ENCODE results near the gene CATSPERZ.

Gene CATSPERZ

DNA sequence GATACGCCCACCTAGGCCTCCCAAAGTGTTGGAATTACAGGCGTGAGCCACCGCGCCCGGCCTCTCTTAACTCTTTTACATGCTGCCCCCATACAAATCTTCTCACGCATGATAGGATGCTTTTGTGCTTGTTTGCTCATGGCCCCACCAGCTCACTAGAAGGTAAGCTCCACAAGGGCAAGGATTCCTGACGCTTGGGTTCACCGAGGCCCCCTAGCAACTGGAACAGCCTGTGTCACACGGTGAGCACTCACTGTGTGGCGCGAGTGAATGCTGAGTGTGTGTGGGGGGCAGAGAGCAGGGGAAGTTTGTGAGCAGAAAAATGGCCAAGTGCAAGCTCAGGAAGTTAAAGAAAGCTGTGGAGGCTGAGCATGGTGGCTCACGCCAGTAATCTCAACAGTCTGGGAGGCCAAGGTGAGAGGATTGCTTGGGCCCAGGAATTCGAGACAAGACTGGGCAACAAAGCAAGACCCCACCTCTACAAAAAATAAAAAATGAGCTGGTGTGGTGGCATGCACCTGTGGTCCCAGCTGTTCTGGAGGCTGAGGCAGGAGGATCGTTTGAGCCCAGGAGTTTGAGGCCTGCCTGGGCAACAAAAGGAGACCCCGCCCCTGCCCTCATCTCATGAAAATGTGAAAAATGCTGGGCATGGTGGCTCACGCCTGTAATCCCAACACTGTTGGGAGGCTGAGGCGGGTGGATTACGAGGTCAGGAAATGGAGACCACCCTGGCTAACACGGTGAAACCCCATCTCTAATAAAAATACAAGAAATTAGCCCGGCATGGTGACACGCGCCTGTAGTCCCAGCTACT is 18.0 kb upstream of the CATSPERZ start:
- Histone ChIP-seq H2BK15ac (ENCODE audit: low read length) (no peak overlapping the region), H3K23ac (ENCODE audit: low read depth, low read length, poor library complexity) (no peak overlapping the region), H2AFZ (ENCODE audit: low read length) (no peak overlapping the region), H3K79me1 (ENCODE audit: low read depth, low read length) (peaks cover 4% of the 10 kb centered on the region), H3K18ac (ENCODE audit: low read length) (no peak overlapping the region), H4K91ac (ENCODE audit: low read depth, low read length, poor library complexity) (no peak overlapping the region), H3K4ac (ENCODE audit: low read length) (no peak overlapping the region), H2BK120ac (ENCODE audit: low read depth, low read length) (no peak overlapping the region), H3K9ac (ENCODE audit: low read depth, low read length, poor library complexity) (peak overlapping the region; percentile 21), H3K4me1 (ENCODE audit: control insufficient read depth in 2 of 2, insufficient read depth in 1 of 2, low read depth in 1 of 2, low read length in 2 of 2) (peaks cover 3 to 9% of the 10 kb centered on the region in 2 donors), H3K27me3 (ENCODE audit: control insufficient read depth in 3 of 3, insufficient read depth in 3 of 3, low read depth in 1 of 3, low read length in 3 of 3) (no peaks in the 10 kb centered on the region), H3K36me3 (replicated peaks in 1 of 2; ENCODE audit: control insufficient read depth in 2 of 2, insufficient read depth in 2 of 2, low read length in 2 of 2) (peaks cover 2 to 35% of the 10 kb centered on the region in 2 donors), H3K4me3 (ENCODE audit: low read length in 2 of 2) (no peak overlapping the region), H2BK5ac (ENCODE audit: low read length) (no peak overlapping the region), H2AK5ac (ENCODE audit: low read depth, low read length) (no peak overlapping the region), H3K9me3 (replicated peaks in 1 of 2; ENCODE audit: control insufficient read depth in 2 of 2, insufficient read depth in 1 of 2, low read depth in 1 of 2, low read length in 2 of 2) (no peaks in the 10 kb centered on the region), H3K4me2 (ENCODE audit: insufficient read depth, low read length, poor library complexity, severe bottlenecking) (no peak overlapping the region), H3K27ac (replicated peaks; ENCODE audit: low read length) (no peak overlapping the region), H3K14ac (ENCODE audit: low read length) (no peak overlapping the region), H2BK12ac (ENCODE audit: low read length) (no peak overlapping the region), H4K8ac (ENCODE audit: low read depth, low read length) (peak overlapping the region; percentile 82)
- WGBS, 2 donors (ENCODE audit: extremely low coverage in 2 of 2, insufficient read length in 2 of 2, insufficient replicate concordance in 1 of 2) = no CpG with 5 or more reads among the region's 22 CpGs
- DNase-seq (ENCODE audit: low spot score) = no peak

DNA sequence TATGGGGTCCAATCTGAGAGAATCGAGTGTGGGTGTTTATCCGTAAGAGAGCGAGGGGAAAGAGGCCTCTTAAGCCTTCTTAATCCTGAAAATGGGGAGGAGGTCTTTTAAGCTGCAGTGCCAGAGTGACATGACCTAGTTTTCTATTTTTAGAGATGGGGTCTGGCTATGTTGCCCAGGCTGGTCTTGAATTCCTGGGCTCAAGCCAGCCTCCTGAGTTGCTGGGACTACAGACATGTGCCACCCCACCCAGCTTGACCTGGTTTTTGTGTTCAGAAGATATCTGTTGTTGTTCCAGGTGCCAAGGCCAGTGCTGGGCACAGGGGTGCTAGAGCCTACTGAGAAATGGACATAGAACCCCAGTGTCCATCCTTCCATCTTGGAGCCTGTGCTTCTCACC is 17.1 kb upstream of the CATSPERZ start:
- Histone ChIP-seq H3K27me3 (ENCODE audit: control insufficient read depth in 3 of 3, insufficient read depth in 3 of 3, low read depth in 1 of 3, low read length in 3 of 3) (no peaks in the 10 kb centered on the region), H3K9ac (ENCODE audit: low read depth, low read length, poor library complexity) (no peak overlapping the region), H2AFZ (ENCODE audit: low read length) (no peak overlapping the region), H3K23ac (ENCODE audit: low read depth, low read length, poor library complexity) (no peak overlapping the region), H2AK5ac (ENCODE audit: low read depth, low read length) (no peak overlapping the region), H3K4me2 (ENCODE audit: insufficient read depth, low read length, poor library complexity, severe bottlenecking) (no peak overlapping the region), H3K4me3 (ENCODE audit: low read length in 2 of 2) (peak overlapping the region in 1 of 2 donors; percentile 34), H2BK120ac (ENCODE audit: low read depth, low read length) (no peak overlapping the region), H3K4ac (ENCODE audit: low read length) (no peak overlapping the region), H3K4me1 (ENCODE audit: control insufficient read depth in 2 of 2, insufficient read depth in 1 of 2, low read depth in 1 of 2, low read length in 2 of 2) (peaks cover 3 to 9% of the 10 kb centered on the region in 2 donors), H4K8ac (ENCODE audit: low read depth, low read length) (no peak overlapping the region), H3K9me3 (replicated peaks in 1 of 2; ENCODE audit: control insufficient read depth in 2 of 2, insufficient read depth in 1 of 2, low read depth in 1 of 2, low read length in 2 of 2) (no peaks in the 10 kb centered on the region), H3K14ac (ENCODE audit: low read length) (no peak overlapping the region), H3K27ac (replicated peaks; ENCODE audit: low read length) (no peak overlapping the region), H3K18ac (ENCODE audit: low read length) (no peak overlapping the region), H3K36me3 (replicated peaks in 1 of 2; ENCODE audit: control insufficient read depth in 2 of 2, insufficient read depth in 2 of 2, low read length in 2 of 2) (peaks cover 2 to 28% of the 10 kb centered on the region in 2 donors), H3K79me1 (ENCODE audit: low read depth, low read length) (peaks cover 6% of the 10 kb centered on the region), H2BK12ac (ENCODE audit: low read length) (peak overlapping the region; percentile 63), H4K91ac (ENCODE audit: low read depth, low read length, poor library complexity) (peak overlapping the region; percentile 39), H2BK15ac (ENCODE audit: low read length) (no peak overlapping the region), H2BK5ac (ENCODE audit: low read length) (no peak overlapping the region)
- no peak for DNase-seq (ENCODE audit: low spot score)
- whole genome bisulfite sequencing, 2 donors (ENCODE audit: extremely low coverage in 2 of 2, insufficient read length in 2 of 2, insufficient replicate concordance in 1 of 2) = no CpG with 5 or more reads among the region's 3 CpGs

DNA sequence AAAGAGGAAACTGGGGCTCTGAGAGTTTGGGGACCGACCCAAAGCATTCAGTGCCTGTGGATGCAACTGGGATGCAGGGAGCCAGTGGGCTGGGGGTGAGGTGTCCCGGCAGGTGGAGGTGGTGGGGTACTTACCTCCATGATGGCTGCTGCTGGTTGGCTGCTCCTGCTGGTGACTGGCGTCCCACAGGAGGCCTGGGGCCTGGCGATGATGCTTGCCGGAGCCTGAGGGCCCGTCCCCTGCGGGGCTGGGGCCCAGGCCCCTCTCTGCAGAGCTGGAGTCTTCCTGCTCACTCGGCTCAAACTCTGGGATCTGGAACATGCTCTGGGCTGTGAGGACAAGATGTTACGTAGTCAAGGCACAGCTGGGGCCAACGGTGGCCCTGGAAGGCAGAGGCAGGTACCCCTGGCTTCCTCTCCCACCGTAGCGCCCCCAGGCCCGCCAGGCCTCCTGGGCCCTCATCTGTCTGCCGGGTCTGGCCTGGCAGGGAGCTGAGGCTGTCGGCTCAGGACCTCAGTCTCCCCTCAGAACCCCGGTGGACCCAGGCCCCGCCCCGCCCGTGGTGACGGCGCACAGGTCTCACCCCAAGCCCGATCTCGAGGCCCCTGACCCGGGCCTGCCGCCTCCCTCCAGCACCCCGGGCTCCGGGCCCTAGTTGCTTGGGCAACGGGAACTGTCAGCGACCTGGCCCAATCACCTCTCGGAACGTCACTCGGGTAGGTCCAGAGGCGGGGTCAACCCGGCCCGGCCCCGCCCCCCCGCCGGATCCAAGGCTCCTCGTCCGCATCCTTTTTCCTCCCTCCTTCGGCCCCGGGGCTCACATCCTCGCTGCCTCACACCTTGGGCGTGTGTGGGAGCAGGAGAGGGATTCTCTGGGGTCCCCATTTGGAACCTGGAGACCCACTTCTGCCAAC is 15.9 kb upstream of the CATSPERZ start, which contains the start of gene BAD:
BAD (minus strand) TSS at position 618 of the 914 bp plus-strand sequence; CDS start at position 321, 297 bp downstream.
- Histone ChIP-seq H2AK5ac (ENCODE audit: low read depth, low read length) (peak within 1 kb of the TSS; percentile 58), H3K14ac (ENCODE audit: low read length) (peak within 1 kb of the TSS; percentile 94), H3K4ac (ENCODE audit: low read length) (no peak within 1 kb of the TSS), H2BK120ac (ENCODE audit: low read depth, low read length) (no peak within 1 kb of the TSS), H3K4me3 (ENCODE audit: low read length in 2 of 2) (peak within 1 kb of the TSS; percentile 68 to 91), H3K36me3 (replicated peaks in 1 of 2; ENCODE audit: control insufficient read depth in 2 of 2, insufficient read depth in 2 of 2, low read length in 2 of 2) (peaks cover 2 to 18% of the 10 kb centered on the region in 2 donors), H3K4me1 (ENCODE audit: control insufficient read depth in 2 of 2, insufficient read depth in 1 of 2, low read depth in 1 of 2, low read length in 2 of 2) (peaks cover 3 to 9% of the 10 kb centered on the region in 2 donors), H2AFZ (ENCODE audit: low read length) (peak within 1 kb of the TSS; percentile 99), H3K9me3 (replicated peaks in 1 of 2; ENCODE audit: control insufficient read depth in 2 of 2, insufficient read depth in 1 of 2, low read depth in 1 of 2, low read length in 2 of 2) (no peaks in the 10 kb centered on the region), H4K8ac (ENCODE audit: low read depth, low read length) (peak within 1 kb of the TSS; percentile 82), H3K9ac (ENCODE audit: low read depth, low read length, poor library complexity) (peak within 1 kb of the TSS; percentile 98), H3K27ac (replicated peaks; ENCODE audit: low read length) (peak within 1 kb of the TSS; percentile 61), H2BK12ac (ENCODE audit: low read length) (peak within 1 kb of the TSS; percentile 73), H4K91ac (ENCODE audit: low read depth, low read length, poor library complexity) (no peak within 1 kb of the TSS), H3K23ac (ENCODE audit: low read depth, low read length, poor library complexity) (peak within 1 kb of the TSS; percentile 85), H3K18ac (ENCODE audit: low read length) (peak within 1 kb of the TSS; percentile 98), H2BK5ac (ENCODE audit: low read length) (peak within 1 kb of the TSS; percentile 93), H3K79me1 (ENCODE audit: low read depth, low read length) (peaks cover 6% of the 10 kb centered on the region), H3K27me3 (ENCODE audit: control insufficient read depth in 3 of 3, insufficient read depth in 3 of 3, low read depth in 1 of 3, low read length in 3 of 3) (peaks cover 0 to 1% (median 1%) of the 10 kb centered on the region in 3 experiments), H2BK15ac (ENCODE audit: low read length) (peak within 1 kb of the TSS; percentile 77), H3K4me2 (ENCODE audit: insufficient read depth, low read length, poor library complexity, severe bottlenecking) (peak within 1 kb of the TSS; percentile 100)
- WGBS, 2 donors (ENCODE audit: extremely low coverage in 2 of 2, insufficient read length in 2 of 2, insufficient replicate concordance in 1 of 2) = no CpG with 5 or more reads among the region's 44 CpGs
- DNase-seq (ENCODE audit: low spot score) = peak; percentile 94

All from neuronal stem cell (in vitro differentiated cells).